ENCODE data around the gene TCOF1. TPM values are rescaled to one million over a fixed set of nuclear protein-coding genes. Genes with fewer than 3 reads are reported as not detected.
A peak's percentile ranks its signal among the peaks of the same experiment; 100 is the strongest.
"Not testable (repeated sequence)": the region's sequence is repeated elsewhere in the genome, so short reads cannot be mapped to it uniquely, and the experiment has no call there.

Gene TCOF1
- total RNA-seq, 1 donor from 2014 or later = 39.3 TPM

DNA sequence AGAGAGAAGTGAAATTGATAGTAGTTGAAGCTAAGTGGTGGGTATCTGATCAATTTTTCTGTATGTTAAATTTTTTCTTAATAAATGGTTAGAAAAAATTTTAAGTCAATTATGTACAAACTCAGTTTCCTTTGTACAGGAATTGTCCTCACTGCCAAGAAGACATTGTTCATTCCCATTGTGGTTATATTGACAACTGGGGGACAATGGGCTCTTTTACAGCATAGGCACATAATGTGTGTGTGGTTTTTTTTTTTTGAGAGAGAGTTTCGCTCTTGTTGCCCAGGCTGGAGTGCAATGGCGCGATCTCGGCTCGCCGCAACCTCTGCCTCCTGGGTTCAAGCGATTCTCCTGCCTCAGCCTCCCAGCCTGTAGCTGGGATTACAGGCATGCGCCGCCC, 68.7 kb downstream of the TCOF1 start:
- DNase-seq (ENCODE audit: low spot score) = not testable (repeated sequence)

- no peak for DNase-seq (ENCODE audit: low spot score)
Measured at GRCh38 chr5:150428106-150428876, 70.8 kb downstream of the TCOF1 start.

GRCh38 chr5:150428978-150429377, 71.5 kb downstream of the TCOF1 start:
- DNase-seq (ENCODE audit: low spot score) = no peak

DNA sequence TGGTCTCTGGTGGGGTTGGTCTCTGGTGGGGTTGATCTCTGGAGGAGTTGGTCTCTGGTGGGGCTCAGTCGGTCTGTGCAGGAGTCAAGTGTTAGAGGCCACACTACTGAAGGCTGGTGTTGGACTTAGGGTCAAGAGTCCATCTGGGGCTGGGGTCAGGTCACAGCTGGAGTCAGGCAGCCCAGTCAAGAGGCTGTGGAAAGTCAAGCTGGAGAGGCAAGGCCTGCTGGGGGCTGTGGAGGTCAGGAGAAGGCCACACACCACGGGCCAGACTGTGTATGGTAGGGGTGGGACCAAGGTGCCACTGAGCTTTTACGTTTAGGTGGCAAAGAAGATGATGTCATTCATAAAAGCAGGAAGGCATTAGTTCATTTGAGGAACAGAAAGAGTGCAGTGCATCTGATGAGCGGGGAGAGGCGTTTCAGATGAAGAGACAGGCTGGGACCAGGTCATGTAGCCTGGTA, 71.9 kb downstream of the TCOF1 start:
- DNase-seq (ENCODE audit: low spot score) = no peak

GRCh38 chr5:150431048-150431447, 73.6 kb downstream of the TCOF1 start:
- DNase-seq (ENCODE audit: low spot score) = no peak

DNA sequence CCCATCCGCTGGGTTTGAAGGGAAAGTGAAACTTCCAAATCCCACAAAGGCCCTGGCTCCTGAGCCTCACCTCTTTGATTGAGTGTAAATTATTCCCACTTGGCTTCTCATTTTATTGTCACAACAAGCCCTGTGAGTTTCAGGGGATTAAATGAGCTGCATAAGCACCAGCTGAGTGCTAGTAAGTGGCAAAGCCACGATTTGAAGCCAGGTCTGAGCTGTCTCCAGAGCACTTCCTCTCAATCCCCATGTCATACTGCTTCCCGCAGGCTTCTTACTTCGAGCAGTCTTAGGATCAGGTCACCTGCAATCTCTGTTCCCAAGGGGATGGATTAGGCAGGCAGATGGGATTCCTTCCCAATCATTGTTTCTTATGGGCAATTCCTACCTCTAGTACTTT, 74.1 kb downstream of the TCOF1 start:
- DNase-seq (ENCODE audit: low spot score) = no peak

- no peak for DNase-seq (ENCODE audit: low spot score)
Measured at GRCh38 chr5:150434464-150434863, 77.0 kb downstream of the TCOF1 start.

- peak; percentile 90 for DNase-seq (ENCODE audit: low spot score)
Measured at GRCh38 chr5:150436141-150436680, 78.7 kb downstream of the TCOF1 start.

GRCh38 chr5:150438873-150439546, 81.5 kb downstream of the TCOF1 start:
- DNase-seq (ENCODE audit: low spot score) = no peak

DNA sequence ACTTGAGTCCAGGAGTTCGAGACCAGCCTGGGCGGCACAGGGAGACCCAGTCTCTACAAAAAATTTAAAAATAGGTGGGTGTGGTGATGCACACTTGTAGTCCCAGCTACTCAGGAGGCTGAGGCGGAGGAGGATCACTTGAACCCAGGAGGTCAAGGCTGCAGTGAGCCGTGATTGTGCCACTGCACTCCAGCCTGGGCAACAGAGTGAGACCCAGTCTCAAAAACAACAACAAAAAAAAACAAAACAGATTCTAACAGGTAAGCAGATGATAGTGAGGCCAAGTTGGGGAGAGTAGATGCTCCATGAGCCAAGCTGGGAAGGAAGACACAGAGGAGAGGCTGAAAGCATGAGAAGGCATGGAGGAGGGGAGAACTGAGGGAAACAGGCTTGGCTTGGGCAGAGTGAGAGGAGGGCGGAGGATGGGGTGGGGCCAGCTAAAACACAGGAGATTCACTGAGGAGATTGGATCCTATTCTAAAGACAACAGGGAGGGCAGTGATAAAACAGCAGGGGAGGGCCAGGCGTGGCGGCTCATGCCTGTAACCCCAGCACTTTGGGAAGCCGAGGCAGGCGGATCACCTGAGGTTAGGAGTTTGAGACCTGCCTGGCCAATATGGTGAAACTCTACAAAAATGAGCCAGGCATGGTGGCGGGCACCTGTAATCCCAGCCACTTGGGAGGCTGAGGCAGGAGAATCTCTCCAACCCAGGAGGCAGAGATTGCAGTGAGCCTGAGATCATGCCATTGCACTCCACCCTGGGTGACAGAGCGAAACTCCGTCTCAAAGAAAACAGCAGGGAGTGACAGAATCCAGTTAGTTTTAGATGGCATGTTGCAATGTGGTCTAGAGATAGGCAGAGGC, 83.7 kb downstream of the TCOF1 start:
- no peak for DNase-seq (ENCODE audit: low spot score)

DNA sequence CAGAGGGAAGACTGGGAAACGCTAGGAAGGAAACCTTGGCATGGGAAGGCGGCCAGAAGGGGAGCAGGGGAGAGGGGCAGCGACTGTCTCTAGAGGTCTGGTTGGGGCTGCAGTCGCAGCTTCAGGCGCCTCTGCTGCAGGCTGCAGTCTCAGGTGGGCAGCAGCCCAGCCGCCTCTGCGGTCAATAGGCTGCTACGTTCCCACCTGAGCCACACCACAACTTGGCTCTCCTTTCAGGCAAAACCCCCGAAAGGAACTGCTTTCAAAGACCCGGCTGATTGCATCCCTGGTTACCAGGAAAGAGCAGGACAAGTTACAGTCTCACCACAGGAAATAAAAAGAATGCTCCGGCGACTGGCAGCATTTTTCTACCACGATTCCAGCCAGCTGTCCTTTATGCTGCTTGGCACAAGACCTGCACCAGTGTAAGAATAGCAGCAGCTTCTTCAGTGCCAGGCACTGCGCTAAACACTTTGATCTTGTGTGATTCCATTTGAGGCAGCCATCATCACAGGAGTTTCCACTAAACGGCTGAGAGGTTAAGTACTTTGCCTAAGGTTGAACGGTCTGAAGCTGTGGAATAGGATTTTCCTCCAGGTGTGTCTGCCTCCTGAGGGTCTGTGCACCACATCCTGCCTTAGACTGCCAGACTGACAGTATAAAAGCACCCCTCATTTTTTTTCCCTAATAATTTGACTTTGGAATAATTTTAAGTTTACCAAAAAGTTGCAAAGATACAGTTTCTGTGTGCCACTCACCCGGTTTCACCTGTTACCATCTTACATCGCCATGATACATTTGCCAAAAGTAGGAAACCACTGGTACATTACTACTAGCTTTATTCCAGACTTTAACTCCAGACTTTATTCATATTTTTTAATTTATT, 84.6 kb downstream of the TCOF1 start:
- no peak for DNase-seq (ENCODE audit: low spot score)

DNA sequence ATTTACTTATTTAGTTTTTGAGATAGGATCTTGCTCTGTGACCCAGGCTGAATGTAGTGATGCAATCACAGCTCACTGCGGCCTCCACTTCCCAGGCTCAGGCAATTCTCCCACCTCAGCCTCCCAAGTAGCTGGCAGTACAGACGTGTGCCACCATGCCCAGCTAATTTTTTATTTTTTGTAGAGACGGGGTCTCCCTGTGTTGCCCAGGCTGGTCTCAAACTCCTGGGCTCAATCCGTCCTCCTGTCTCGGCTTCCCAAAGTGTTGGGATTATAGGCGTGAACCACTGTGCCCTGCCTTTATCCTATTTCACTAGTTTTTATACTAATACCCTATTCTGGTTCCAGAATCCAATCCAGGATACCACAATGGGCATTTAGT, 85.2 kb downstream of the TCOF1 start:
- DNase-seq (ENCODE audit: low spot score) = no peak

- DNase-seq (ENCODE audit: low spot score) = no peak
Measured at GRCh38 chr5:150443242-150444075, 86.0 kb downstream of the TCOF1 start.

DNA sequence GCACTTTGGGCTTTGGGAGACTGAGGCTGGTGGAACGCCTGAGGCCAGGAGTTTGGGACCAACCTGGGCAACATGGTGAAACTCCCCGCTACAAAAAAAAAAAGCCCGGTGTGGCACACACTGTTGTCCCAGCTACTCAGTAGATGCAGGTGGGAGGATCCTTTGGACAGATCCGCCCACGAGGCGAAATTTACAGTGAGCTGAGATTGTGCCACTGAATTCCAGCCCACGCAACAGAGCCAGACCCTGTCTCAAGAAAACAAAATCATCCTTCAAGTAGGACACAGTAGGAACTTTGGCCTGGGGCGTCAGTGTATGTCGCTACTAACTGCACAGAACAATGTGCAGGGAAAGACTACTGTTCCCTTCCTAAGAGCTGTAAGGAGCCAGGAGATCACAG, 87.3 kb downstream of the TCOF1 start:
- no peak for DNase-seq (ENCODE audit: low spot score)

DNA sequence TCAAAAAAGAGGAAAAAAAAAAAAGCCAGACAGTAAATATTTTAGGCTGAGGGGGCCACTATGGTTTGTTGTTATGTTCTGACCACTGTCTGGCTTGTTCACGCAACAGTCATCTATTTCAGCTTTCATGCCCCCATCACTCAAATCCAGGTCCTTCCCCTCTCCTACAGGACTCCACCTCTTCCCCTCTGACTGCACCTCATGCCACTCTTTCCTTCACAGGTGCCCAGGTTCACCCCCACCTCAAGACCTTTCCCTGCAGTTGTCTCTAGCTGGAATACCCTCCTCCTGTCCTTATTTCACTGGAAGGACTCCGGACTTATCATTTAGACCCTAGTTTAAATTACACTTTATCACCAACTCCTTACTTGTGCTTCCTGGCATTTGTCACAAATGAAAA, 88.6 kb downstream of the TCOF1 start:
- no peak for DNase-seq (ENCODE audit: low spot score)

GRCh38 chr5:150446583-150446982, 89.1 kb downstream of the TCOF1 start:
- no peak for DNase-seq (ENCODE audit: low spot score)

DNA sequence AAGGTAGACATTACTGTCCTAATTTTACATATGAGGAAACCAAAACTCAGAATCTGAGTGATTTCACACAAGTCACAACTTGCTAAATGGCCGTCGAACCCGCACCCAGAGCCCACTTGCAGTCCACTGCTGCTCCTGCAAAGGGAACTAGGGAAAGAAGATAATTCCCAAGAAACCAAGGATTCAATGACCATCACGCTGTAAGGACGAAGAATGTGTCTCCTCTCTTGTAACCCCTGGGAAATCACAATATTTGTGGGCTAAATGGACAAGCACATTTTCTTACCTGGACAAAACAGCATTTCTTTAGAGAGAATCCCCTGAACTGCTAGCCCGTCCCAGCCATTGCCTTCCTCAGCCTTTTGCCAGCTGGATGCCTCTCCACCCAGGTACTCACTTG, 89.7 kb downstream of the TCOF1 start:
- DNase-seq (ENCODE audit: low spot score) = no peak

DNA sequence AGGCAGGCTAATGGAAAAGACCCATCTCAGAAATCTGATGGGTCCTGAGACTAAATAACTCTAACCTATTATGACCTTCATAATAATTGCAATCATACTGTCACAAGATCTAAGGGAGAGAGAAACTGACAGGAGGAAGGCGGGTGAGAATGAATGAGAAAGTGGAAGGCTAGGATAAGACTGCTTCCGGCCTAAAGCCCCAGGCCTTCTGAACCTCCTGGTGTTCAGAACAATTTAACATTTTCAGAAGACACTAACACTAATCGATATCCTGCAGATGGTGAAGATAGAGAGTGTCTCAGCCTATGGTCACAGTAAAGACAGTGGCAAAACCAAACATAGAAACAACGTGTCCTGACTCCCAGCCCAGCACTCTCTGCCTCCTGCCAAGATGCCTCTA, 90.8 kb downstream of the TCOF1 start:
- DNase-seq (ENCODE audit: low spot score) = no peak

DNA sequence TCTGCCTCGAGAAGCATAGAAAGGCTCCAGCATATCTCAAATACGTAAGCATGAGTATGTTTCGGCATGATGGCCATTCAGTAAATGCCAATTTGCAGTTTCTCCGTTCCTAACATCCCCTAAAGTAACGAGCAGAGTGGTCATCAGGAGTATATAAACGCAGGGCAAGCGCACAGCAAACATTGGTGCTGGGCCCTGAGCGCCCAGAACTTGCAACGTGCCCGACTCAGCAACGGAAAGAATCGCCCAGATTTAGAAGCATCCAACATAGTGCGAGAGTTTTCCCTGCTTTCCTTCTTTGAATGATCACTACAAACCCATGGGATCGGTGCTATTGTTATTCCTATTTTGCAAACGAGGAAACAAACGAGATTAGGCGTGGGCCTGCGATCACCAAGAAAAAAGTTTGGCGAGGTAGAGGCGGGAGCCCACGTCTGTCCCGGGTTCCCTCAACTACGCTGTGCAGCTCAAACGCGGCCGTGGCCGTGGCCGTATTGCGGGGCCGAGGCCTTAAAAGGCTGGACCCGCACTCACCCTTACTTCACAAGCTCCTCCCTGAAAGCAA, 91.5 kb downstream of the TCOF1 start:
- DNase-seq (ENCODE audit: low spot score) = no peak
